Measurements from ENCODE around the gene RPIA. TPM values are rescaled to one million over a fixed set of nuclear protein-coding genes. Genes with fewer than 3 reads are reported as not detected.

RPIA gene
- total and polyA plus RNA-seq, 9 of the 15 experiments (the other 6 are each of a cell fraction or from before 2014, with no cell fraction given), result 7.8 to 41.2 (median 25.8) TPM

DNA sequence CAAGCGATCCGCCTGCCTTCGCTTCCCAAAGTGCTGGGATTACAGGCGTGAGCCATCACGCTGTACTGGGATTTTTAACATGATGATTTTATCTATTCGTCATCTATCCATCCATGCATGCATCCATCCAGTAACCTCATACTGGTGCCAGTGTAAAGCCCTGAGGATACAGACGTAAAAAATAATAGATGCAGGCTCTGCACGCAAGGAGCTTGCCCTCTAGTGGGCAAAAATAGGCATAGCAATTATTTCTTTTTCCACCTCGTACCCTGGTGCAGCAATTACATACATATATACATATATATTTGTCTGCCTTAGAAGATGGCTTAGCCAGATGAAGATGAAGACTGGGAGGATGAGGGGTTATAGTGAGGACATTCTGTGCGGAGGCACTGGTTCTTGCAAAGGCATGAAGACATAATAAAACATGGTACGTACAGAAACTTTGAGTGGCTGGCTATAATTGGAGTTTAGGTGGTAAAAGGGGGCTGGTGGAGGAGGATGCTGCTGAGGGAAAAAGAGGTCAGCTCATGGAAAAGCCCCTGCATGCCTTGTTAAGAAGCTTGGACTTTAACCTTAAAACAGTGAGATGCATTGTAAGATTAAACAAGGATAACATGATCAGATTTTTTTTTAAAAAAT, 19.6 kb upstream of the RPIA start (continued):
- TF ChIP-seq, protein P1, sequence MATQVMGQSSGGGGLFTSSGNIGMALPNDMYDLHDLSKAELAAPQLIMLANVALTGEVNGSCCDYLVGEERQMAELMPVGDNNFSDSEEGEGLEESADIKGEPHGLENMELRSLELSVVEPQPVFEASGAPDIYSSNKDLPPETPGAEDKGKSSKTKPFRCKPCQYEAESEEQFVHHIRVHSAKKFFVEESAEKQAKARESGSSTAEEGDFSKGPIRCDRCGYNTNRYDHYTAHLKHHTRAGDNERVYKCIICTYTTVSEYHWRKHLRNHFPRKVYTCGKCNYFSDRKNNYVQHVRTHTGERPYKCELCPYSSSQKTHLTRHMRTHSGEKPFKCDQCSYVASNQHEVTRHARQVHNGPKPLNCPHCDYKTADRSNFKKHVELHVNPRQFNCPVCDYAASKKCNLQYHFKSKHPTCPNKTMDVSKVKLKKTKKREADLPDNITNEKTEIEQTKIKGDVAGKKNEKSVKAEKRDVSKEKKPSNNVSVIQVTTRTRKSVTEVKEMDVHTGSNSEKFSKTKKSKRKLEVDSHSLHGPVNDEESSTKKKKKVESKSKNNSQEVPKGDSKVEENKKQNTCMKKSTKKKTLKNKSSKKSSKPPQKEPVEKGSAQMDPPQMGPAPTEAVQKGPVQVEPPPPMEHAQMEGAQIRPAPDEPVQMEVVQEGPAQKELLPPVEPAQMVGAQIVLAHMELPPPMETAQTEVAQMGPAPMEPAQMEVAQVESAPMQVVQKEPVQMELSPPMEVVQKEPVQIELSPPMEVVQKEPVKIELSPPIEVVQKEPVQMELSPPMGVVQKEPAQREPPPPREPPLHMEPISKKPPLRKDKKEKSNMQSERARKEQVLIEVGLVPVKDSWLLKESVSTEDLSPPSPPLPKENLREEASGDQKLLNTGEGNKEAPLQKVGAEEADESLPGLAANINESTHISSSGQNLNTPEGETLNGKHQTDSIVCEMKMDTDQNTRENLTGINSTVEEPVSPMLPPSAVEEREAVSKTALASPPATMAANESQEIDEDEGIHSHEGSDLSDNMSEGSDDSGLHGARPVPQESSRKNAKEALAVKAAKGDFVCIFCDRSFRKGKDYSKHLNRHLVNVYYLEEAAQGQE (IDR thresholded peaks at IDR 0.05; ENCODE audit: borderline replicate concordance), result peak; percentile 48; the same call in 1 of the 2 replicates
- TF ChIP-seq, protein P1 (CRISPR knock-in tag; IDR thresholded peaks at IDR 0.05; ENCODE audit: low read depth), result no peak
- no peak for TF ChIP-seq L3MBTL2 (IDR thresholded peaks at IDR 0.05)
- TF ChIP-seq SMC3 (conservative IDR thresholded peaks at IDR 0.05; ENCODE audit: insufficient read depth, low read depth, low read length), result peak; percentile 37; the same call in 1 of the 2 replicates
